GM12874 (cell line): Measurements from ENCODE around the gene FAM168B.

Experiments used
- CTCF ChIP-seq: IDR thresholded peaks from 2 replicates; pipeline ENCODE4 v1.5.1; 2011; ENCODE audit warnings: low read depth, mild to moderate bottlenecking, control low read depth, low read length, moderate library complexity; ENCODE audit not compliant: insufficient read depth

FAM168B gene

GRCh38 chr2:131014141-131014540 is 79.1 kb downstream of the FAM168B start:
- TF ChIP-seq CTCF, result no peak

- no peak for TF ChIP-seq CTCF
These were observed 81.8 kb downstream of the FAM168B start for GRCh38 chr2:131011486-131011885.

- TF ChIP-seq CTCF, result no peak
These were observed 82.7 kb downstream of the FAM168B start for GRCh38 chr2:131010566-131010965.

- no peak for TF ChIP-seq CTCF
These were observed 83.4 kb downstream of the FAM168B start for GRCh38 chr2:131009713-131010475.

GRCh38 chr2:131008967-131009366 is 84.3 kb downstream of the FAM168B start:
- no peak for TF ChIP-seq CTCF

GRCh38 chr2:131006561-131006960 is 86.7 kb downstream of the FAM168B start:
- no peak for TF ChIP-seq CTCF

GRCh38 chr2:131005216-131005935 is 87.9 kb downstream of the FAM168B start:
- TF ChIP-seq CTCF, result no peak
